Endothelial cell of umbilical vein (primary cell): Measurements from ENCODE around the gene CENPK. TPM values are rescaled to one million over a fixed set of nuclear protein-coding genes. Genes with fewer than 3 reads are reported as not detected.
A peak's percentile ranks its signal among the peaks of the same experiment; 100 is the strongest.

Experiments
- BruUV-seq: library from RNA; stranded (reverse); fragments of 400-500 nt; replicated peaks from 2 replicates; lab custom pipeline; 2021; lab: Mats Ljungman, UMichigan
- CTCF ChIA-PET: fragments of 300-600, 350-600 bp; sonication (Branson Sonifier 250); formaldehyde crosslinking; loops from one replicate; lab custom pipeline; 2021; ENCODE audit warnings: antibody characterized with exemption, inconsistent platforms; lab: Charles Lee
- POLR2A ChIA-PET: fragments of 300-600, 350-600 bp; sonication (Branson Sonifier 250); formaldehyde crosslinking; loops from one replicate; lab custom pipeline; 2021; ENCODE audit warnings: antibody characterized with exemption, inconsistent platforms; lab: Charles Lee
- DNase-seq: peaks from one replicate; pipeline ENCODE4 v3.0.0-alpha.2; 2011; ENCODE audit warnings: low read depth, low spot score
- FAIRE-seq: peaks from 2 replicates; lab custom pipeline; 2011; peaks lifted over from hg19 to GRCh38; lab: Jason Lieb, UNC
- H2AFZ ChIP-seq: 2 replicates; pipeline ENCODE4 v1.6.0; 2012; ENCODE audit warnings: low read depth, low read length, control low read depth, inconsistent platforms
- H3K27ac ChIP-seq: 2 replicates; pipeline ENCODE4 v1.5.1; 2011; ENCODE audit warnings: low read depth, mild to moderate bottlenecking, control low read depth, low read length, moderate library complexity; ENCODE audit not compliant: insufficient read depth
- H3K27me3 ChIP-seq, 2 experiments: 2 replicates each; pipeline versions ENCODE4 v1.6.0 to v1.6.1; 2011; ENCODE audit warnings: low read length in 2 of 2, mixed read lengths in 1 of 2; ENCODE audit not compliant: control insufficient read depth in 2 of 2, insufficient read depth in 2 of 2
- H3K36me3 ChIP-seq, 2 experiments: 2 replicates in 1 of 2; 3 replicates in 1 of 2; pipeline ENCODE4 v1.5.1; 2011; ENCODE audit warnings: low read length in 2 of 2, mild to moderate bottlenecking in 1 of 2, moderate library complexity in 1 of 2; ENCODE audit not compliant: control insufficient read depth in 2 of 2, insufficient read depth in 2 of 2; ENCODE audit errors: extremely low read depth in 1 of 2
- H3K4me1 ChIP-seq: 3 replicates; pipeline ENCODE4 v1.5.1; 2011; ENCODE audit warnings: mild to moderate bottlenecking, low read length; ENCODE audit not compliant: control insufficient read depth, insufficient read depth; ENCODE audit errors: extremely low read depth
- H3K4me2 ChIP-seq: 2 replicates; pipeline ENCODE4 v1.6.1; 2011; ENCODE audit warnings: low read length, control low read depth, mixed read lengths; ENCODE audit not compliant: insufficient read depth
- H3K4me3 ChIP-seq, 3 experiments: fragments of 200-600 bp in 1 of 3; sonication (generic), shearing (Covaris generic) in 1 of 3; replicated peaks in 1 of 3; 2 replicates each; pipeline ENCODE4 v1.5.1; 2011 to 2016; ENCODE audit warnings: control low read depth in 3 of 3, low read length in 3 of 3, mild to moderate bottlenecking in 2 of 3, inconsistent platforms in 1 of 3, low read depth in 1 of 3, moderate library complexity in 1 of 3; ENCODE audit not compliant: insufficient read depth in 1 of 3
- H3K79me2 ChIP-seq: 2 replicates; pipeline ENCODE4 v1.6.0; 2012; ENCODE audit warnings: low read length, inconsistent platforms; ENCODE audit not compliant: control insufficient read depth, insufficient read depth
- H3K9ac ChIP-seq: replicated peaks from 2 replicates; pipeline ENCODE3; 2011; ENCODE audit warnings: low read length, control low read depth; ENCODE audit not compliant: insufficient read depth; ENCODE audit errors: extremely low read depth
- H3K9me1 ChIP-seq: replicated peaks from 3 replicates; pipeline ENCODE4 v1.6.0; 2011; ENCODE audit warnings: mild to moderate bottlenecking, low read length; ENCODE audit not compliant: control insufficient read depth, insufficient read depth; ENCODE audit errors: extremely low read depth
- H3K9me3 ChIP-seq: replicated peaks from 2 replicates; pipeline ENCODE4 v1.5.1; 2012; ENCODE audit warnings: low read length, inconsistent platforms; ENCODE audit not compliant: control insufficient read depth, insufficient read depth
- H4K20me1 ChIP-seq: replicated peaks from 2 replicates; pipeline ENCODE3; 2011; ENCODE audit warnings: mild to moderate bottlenecking, low read length; ENCODE audit not compliant: control insufficient read depth, insufficient read depth; ENCODE audit errors: extremely low read depth
- CTCF ChIP-seq, 2 donors: IDR thresholded peaks; 1 replicate in 1 of 2; 2 replicates in 1 of 2; pipeline ENCODE4 v1.5.1; 2011; ENCODE audit warnings: low read length in 2 of 2, mild to moderate bottlenecking in 2 of 2, moderate library complexity in 2 of 2, control low read depth in 1 of 2, inconsistent platforms in 1 of 2, low read depth in 1 of 2; ENCODE audit not compliant: insufficient read depth in 1 of 2; ENCODE audit errors: extremely low read depth in 1 of 2
- EZH2 ChIP-seq: IDR thresholded peaks from 2 replicates; pipeline ENCODE4 v1.6.1; 2012; ENCODE audit warnings: borderline replicate concordance, low read depth, mild to moderate bottlenecking, moderate library complexity, low read length, inconsistent platforms; ENCODE audit not compliant: severe bottlenecking
- GATA2 ChIP-seq: IDR thresholded peaks from 2 replicates; pipeline ENCODE4 v1.7.0; 2011; ENCODE audit warnings: low read depth, mild to moderate bottlenecking, moderate library complexity, mixed read lengths, low read length; ENCODE audit not compliant: insufficient read length, insufficient read depth
- JUN ChIP-seq: IDR thresholded peaks from 2 replicates; pipeline ENCODE4 v1.6.1; 2011; ENCODE audit warnings: borderline replicate concordance, low read depth; ENCODE audit not compliant: insufficient read length, insufficient read depth
- MYC ChIP-seq: IDR thresholded peaks from one replicate; pipeline ENCODE4 v1.6.1; 2011; ENCODE audit warnings: mild to moderate bottlenecking, low read depth, low read length
- POLR2A ChIP-seq: IDR thresholded peaks from 2 replicates; pipeline ENCODE4 v1.6.1; 2012; ENCODE audit warnings: low read depth, mild to moderate bottlenecking, control low read depth, low read length
- dilution Hi-C: fragments of 300-500 bp; cut with MboI; formaldehyde crosslinking; loops from one replicate; pipeline ENCODE4 v1.15.0; 2019; ENCODE audit warnings: low sequenced_read_pairs; ENCODE audit not compliant: extremely low pct_ligation_motif_present
- intact Hi-C: fragments of 100-400 bp; cut with micrococcal nuclease; formaldehyde crosslinking; loops from one replicate; pipeline ENCODE4 v1.10.0; 2022
- polyA plus RNA-seq, 4 experiments: library from polyadenylated mRNA; depleted of rRNA in 3 of 4; stranded (reverse) in 3 of 4; unstranded in 1 of 4; fragments of >200 nt; gene quantifications; 2 replicates each; pipeline versions ENCODE4 v1.2.1 to v1.2.3, GENCODE V29; 2011 to 2012; ENCODE audit warnings: missing spikeins in 1 of 4
- total RNA-seq: library from RNA; stranded (reverse); gene quantifications from 2 replicates; pipeline ENCODE4 v1.2.3, GENCODE V29; 2021

CENPK gene
- total and polyA plus RNA-seq, 2 donors (not counting 3 experiments of a cell fraction or from before 2014, with no cell fraction given): 8.0 to 50.7 TPM

DNA sequence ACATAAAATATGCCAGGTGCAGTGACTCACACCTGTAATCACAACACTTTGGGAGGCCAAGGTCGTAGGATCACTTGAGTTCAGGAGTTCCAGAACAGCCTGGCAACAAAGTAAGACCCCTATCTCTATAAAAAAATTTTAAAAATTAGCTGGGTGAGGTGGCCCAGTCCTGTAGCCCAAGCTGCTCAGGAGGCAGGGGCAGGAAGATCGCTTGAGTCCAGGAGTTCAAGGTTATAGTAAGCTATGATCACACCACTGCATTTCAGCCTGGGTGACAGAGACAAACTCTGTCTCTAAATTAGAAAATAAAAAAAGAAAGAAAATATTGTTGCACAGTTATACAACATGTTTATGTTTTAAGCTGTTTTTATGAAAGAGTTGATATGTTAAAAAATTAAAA is 6.8 kb downstream of the CENPK start:
- DNase-seq (no peak), FAIRE-seq (no peak)
- ChIA-PET CTCF (interaction anchor here (1.0 to 2.2 kb wide), 4 partner anchors 11 to 745 kb away, joined by 3 to 8 read pairs (median 4); no protein-coding TSS in a partner anchor), POLR2A (no interaction called here)
- peaks cover 0 to 6% of the 10 kb centered on the region in 2 experiments for H3K36me3 ChIP-seq
- no peaks in the 10 kb centered on the region for H3K9me1 ChIP-seq
- dilution Hi-C loops (no loop called here), intact Hi-C loops (no loop called here)
- TF ChIP-seq EZH2: no peak
- TF ChIP-seq GATA2: no peak
- TF ChIP-seq JUN: no peak
- TF ChIP-seq POLR2A: no peak
- no peak for TF ChIP-seq MYC
- peaks cover 26% of the 10 kb centered on the region for H3K79me2 ChIP-seq
- no peak overlapping the region for H3K4me3 ChIP-seq
- H3K27me3 ChIP-seq: no peaks in the 10 kb centered on the region
- no peak overlapping the region for H2AFZ ChIP-seq
- H3K4me2 ChIP-seq: no peak overlapping the region
- H3K9me3 ChIP-seq: no peaks in the 10 kb centered on the region
- BruUV-seq: no TSS peak
- no peak overlapping the region for H3K9ac ChIP-seq
- no peaks in the 10 kb centered on the region for H4K20me1 ChIP-seq
- peaks cover 8% of the 10 kb centered on the region for H3K4me1 ChIP-seq
- no peak overlapping the region for H3K27ac ChIP-seq

GRCh38 chr5:65555287-65555686 is 7.7 kb downstream of the CENPK start:
- BruUV-seq: no TSS peak
- peak; percentile 2 for DNase-seq
- intact Hi-C loops: no loop called here
- peaks cover 0 to 6% of the 10 kb centered on the region in 2 experiments for H3K36me3 ChIP-seq
- no peaks in the 10 kb centered on the region for H3K27me3 ChIP-seq
- CTCF ChIA-PET: interaction anchor here (0.9 to 2.2 kb wide), 3 partner anchors 10 to 744 kb away, joined by 3 to 8 read pairs (median 4); no protein-coding TSS in a partner anchor
- TF ChIP-seq GATA2: no peak
- TF ChIP-seq CTCF (IDR thresholded peaks at IDR 0.05; ENCODE audit: extremely low read depth in 1 of 2, insufficient read depth in 1 of 2, low read depth in 1 of 2, low read length in 2 of 2): no peak
- H3K27ac ChIP-seq: no peak overlapping the region
- no peaks in the 10 kb centered on the region for H3K4me1 ChIP-seq
- peaks cover 17% of the 10 kb centered on the region for H3K79me2 ChIP-seq
- no peak overlapping the region for H3K9ac ChIP-seq
- no peak for FAIRE-seq
- no peaks in the 10 kb centered on the region for H3K9me3 ChIP-seq
- H3K9me1 ChIP-seq: no peaks in the 10 kb centered on the region
- H3K4me3 ChIP-seq: no peak overlapping the region
- POLR2A ChIA-PET: no interaction called here
- H3K4me2 ChIP-seq: no peak overlapping the region
- dilution Hi-C loops: no loop called here
- no peak overlapping the region for H2AFZ ChIP-seq
- no peaks in the 10 kb centered on the region for H4K20me1 ChIP-seq
